ENCODE data around the gene DVL1.

The DVL1 gene

DNA sequence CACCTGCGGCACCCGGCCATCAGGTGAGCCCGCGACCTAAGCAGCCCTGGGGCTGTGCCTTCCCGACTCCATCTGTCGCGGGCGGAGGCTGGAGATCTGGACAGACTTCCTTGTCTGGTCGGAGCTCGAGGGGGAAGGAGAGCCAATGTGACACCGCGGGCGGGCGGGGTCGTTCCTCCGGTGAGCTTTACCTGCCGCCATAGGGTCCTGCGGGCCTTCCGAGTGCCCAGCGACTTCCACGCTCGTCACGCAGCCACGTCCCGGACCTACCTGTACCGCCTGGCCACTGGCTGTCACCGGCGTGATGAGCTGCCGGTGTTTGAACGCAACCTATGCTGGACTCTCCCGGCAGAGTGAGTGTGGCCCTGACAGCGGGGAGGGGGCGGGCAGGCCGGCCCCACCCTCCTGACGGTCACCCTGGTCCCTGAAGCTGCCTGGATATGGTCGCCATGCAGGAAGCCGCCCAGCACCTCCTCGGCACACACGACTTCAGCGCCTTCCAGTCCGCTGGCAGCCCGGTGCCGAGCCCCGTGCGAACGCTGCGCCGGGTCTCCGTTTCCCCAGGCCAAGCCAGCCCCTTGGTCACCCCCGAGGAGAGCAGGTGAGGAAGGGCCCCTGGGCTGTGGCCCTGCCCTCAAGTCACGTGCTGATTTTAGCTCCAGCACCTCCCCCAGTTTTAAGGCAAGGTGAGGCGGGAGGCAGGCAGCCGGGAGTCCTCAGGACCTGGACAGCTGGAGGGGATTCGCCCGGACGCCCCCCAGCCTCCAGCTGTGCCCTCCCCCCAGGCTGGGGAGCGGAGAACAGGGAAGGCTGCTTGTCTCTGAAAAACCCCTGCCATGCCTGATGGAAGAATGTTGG lies 39.7 kb downstream of the DVL1 start:
- DNase-seq, result peak in 1 of 14 donors; percentile 30

DNA sequence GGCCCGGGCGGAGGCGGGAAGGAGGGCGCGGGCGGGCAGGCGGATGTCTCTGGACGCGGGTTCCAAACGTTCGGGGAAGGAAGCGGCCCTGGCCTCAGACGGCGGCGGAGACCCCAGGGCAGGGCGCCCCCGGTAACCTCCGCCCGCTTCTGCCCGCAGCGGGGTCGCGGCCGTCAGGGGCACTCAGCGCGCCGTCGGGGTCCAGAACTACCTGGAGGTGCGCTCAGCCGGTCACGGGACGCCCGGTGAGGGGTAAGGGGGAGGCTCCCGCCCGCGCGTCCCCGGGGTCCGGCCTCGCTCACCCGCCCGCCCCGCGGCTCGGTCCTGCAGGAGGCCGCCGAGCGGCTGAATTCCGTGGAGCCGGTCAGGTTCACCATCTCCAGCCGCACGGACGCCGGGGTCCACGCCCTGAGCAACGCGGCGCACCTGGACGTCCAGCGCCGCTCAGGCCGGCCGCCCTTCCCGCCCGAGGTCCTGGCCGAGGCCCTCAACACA lies 40.4 kb downstream of the DVL1 start:
- peak in 1 of 14 donors; percentile 32 for DNase-seq

DNA sequence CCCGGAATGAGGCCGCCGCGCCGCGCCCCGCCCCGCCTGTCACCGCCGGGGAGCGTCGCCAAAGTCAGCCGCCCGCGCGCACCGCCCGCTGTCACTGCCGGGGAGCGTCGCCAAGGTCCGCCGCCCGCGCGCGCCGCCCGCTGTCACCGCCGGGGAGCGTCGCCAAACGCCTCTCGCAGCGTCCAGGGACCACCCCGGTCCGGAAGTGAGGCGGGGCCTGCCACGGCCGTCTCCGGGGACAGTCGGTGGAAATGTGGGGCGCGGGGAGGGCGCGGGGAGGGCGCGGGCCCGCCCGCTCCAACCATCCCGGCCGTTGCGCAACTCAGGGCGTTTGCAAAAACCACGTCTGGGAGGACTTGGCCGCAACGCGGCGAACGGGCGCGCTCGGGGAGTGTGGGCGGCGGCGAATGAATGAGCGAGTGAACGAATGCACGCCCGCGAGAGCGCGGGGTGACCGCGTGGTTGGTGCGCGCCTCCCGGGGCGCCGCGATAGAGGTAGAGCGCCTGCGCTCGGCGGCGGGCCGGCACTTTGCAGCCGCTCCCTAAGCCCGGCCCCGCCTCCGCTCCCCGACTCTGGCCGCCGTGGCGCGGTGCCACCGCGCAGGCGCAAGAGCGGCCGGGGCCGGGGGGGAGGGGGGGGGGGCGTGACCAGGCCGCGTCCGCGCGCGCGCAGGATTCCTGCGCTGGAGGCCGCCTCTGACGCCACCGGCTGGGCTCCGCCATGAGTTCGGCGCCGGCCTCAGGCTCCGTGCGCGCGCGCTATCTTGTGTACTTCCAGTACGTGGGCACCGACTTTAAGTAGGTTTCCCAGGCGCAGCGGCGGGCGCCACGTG lies 41.1 kb downstream of the DVL1 start, which contains the start of the genes ACAP3 and PUSL1:
Gene ACAP3 (minus strand): TSS at position 8 of the 833 bp plus-strand sequence. CDS start 115 bp downstream, outside the sequence.
Gene PUSL1 (plus strand): TSS at position 675 of the 833 bp plus-strand sequence. CDS start 47 bp downstream, at position 722.
- DNase-seq, result peak in 13 of 14 donors; percentile 60 to 96 (median 93)

DNA sequence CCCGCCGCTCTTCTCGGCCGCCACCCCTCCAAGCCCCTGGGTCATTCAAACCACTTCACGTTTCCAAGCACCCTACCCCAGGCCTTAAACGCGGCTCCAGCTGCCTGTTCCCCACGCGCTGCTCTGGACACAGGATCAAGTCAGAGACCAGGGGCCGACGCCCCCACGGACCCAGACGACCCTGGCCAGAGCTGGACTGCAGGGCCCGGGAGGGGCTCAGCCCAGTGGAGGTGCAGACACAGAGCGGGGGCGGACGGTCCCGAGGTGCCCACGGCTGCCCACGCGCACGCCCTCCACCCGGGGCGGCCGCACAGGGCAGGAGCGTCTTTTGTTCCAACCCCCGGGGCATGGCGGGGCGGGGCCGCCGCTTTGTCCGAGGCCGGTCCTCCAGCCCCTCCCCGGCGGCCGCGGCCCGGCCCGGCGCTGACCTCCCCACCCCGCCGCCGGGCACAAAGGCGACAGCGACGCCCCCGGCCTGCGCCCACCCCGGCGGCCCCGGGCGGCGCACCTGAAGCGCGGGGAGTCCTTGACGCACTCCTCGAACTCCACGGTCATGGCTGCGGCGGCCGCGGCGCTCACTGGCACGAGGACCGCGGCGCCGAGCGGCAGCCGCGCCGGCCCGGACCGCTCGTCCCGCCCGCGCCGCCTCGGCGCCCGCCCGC lies 41.8 kb downstream of the DVL1 start:
- DNase-seq, result peak in 3 of 14 donors; percentile 44 to 58 (median 49)

DNA sequence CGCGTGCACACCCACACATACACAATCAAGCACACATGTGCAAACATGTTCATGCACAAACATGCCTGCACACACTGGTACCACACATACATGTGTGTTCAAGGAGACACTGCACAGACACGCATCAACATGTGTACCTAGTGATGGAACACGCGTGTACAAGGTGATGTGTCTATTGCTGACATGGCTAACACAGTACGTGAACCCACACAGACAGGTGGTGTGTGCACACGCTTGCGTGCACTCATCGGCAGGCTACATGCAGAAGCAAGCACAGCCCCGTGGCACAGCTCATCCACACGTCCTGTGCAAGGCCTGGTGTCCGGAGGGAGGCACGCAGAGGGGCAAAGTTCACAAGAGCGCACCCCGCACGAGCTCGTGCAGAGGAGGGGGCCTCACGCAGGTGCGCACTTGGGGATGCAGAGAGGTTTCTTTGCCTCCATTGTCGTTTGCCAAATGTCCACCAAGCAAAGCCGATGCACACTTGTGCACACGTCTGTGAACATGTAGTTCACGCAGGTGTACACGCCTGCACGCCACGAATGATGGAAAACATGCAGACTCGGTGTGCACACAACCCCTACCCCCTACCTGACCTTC lies 42.5 kb downstream of the DVL1 start:
- no peak for DNase-seq

DNA sequence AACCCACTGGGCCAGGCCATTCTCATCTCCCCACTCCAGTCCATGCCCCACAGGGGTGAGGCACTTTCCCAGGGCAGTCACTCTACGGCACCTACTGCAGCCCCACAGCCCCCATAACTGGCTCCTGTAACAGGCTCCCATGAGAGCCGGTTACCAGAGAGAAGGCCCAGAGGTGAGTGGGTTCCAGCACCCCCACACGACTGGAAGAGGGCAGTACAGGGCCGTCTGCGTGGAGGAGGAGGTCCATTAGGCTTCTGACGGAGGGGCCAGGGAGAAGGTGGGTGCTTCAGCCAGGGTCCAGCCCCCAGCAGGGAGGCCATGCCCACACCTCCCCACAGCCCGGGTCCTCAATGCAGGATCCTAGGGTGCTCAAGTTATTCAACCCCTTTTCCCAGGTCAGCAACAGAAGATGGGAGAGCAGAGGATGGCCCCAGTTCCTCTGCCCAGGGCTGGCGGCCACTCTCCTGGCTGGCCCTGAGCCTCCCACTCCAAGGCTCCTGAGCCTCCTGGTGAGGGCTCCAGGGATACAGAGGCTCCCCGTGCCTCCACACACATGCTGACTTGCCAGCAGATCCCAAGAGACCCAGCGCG lies 43.1 kb downstream of the DVL1 start:
- DNase-seq, result peak in 1 of 14 donors; percentile 19

DNA sequence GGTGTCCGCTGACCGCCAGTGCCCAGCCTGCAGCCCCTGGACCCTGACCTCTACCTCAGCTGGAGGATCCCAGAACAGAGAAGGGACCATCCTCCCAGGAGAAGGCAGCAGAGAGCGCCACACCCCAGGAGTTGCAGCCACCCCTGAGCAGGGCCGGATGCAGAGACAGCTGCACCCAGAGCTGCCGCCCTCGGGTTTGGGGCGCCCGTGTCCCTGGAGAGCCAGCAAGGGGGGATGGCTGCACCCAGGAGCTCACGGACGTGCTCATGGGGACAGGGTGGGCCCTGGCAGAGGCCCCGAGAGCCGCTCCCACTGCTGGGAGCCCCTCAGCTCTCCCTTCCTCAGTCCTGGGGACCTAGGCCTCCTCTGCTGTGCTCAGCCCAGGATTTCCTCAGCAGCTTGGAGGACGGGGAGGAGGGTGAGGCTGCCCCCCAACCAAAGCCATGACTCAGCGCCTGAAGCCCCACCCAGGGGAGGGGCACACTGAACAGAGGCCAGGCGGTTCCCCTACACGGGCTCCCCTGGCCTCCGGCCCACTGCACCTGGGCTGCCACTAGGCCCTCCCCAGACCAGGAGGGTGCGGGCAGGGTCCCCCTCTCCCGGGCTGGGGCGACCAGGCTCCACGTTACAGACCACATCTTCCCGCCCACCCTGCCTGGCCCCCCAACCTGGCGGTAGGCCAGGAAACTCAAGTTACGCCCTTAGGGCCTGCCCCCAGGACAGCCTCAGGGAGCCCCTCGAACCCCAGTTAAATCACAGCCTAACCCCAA lies 43.7 kb downstream of the DVL1 start:
- DNase-seq, result peak in 7 of 14 donors; percentile 26 to 77 (median 42)

DNA sequence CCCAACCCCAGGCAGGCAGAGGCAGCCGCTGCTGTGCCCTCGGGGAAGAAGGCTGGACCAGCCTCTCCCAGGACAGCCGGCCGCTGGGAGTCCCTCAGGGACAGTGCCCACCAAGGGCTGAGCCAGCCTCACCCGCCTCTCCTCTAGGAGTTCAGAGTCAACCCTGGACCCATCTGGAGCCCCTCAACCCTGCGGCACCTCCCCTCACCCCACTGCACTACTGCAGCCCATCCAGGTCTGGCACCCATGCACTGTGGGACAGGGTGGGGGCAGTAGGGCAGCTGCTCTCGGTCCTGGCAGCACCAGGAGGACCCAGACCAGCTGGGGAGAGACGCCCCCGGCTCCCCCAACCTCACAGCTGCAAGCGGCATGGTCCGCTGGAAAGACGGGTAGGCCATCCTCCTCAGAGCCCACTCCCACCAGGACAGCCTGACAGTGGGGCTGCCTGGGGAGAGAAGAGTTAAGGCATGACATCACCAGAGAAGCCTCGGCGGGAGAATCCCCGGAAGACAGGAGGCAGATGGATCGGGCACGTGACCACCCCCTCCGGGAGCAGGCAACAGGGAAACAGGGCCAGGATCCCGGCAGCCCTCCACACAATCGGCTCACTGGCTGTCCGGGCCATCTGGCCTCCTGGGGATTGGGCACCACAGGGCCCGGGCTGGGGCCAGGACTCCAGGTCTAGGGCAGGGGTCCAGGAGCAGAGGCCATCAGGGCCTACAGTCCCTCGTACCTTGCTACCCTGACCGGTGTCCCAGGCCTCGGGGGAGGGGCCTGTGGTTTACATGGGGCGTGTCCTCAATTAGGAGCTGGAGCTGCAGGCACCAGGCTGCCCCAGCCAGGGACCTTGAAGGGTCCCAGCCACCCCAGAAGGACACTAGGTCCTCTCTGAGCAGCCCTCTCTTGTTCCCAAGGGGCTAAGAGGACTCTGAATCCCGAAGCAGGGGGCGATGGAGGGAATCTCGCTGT lies 44.6 kb downstream of the DVL1 start:
- peak; percentile 59 to 93 (median 88) for DNase-seq

DNA sequence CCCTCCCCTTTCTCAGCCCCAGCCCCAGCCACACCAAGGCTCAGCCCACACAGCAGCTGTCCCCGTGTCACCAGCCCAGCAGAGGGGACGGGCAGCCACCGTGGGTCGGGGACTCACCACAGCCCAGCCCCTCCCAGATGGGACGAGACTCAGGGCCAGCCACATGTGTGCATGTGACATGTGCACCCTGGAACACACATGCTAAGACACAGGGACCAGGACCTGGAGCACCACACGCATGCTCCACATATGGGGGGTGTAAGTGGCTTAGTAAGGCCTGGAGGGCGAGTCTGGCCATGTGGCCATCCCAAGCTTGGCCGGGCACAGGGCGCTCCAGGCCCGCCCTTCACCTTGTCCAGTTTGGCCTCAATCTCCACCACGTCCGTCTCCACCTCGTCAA lies 45.5 kb downstream of the DVL1 start:
- peak in 1 of 14 donors; percentile 33 for DNase-seq

DNA sequence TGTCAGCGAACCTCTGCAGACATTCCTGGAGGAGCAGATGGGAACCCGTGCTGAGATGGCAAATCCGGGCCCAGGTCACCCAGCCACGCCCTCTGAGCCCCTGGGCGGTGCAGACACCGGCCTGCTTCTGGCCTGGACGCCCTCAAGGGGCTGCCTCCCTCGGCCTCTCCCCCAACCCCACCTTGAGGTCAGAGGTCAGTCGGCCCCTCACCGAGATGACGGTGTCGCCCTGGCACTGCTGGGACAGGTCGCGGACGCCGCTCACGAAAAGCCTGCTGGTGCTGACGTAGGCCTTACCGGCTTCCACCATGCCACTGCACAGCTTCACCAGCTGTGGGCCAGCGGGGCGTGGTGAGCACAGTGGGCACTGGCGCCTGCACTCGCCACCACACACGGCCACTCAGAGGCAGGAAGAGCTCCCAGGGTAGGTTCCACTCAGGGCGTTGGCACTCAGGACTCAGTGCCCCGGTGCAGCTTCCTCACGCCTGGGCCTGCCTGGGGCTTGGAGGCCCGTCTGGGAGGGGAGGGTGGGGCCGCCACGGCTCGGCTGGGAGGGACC lies 46.2 kb downstream of the DVL1 start:
- no peak for DNase-seq

DNA sequence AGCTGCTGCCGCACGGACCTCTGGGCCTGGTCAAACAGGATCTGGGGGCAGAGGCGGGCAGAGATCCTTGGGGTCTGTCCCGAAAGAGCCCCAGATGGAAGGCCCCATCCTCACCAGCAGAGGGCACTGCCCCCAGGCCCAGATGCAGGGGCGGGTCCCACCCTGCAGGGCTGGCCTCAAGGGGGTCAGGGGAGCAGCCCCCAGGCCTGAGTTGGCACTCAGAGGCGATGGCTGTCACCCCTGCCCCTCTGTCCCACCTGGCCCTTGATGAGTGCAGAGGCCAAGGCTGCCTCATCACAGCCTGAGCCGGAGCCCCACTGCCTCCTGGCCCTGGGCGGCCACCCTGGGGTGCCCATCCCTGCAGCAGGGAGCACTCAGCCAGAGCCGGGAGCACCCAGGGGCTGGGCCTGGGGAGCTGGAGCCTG lies 47.2 kb downstream of the DVL1 start:
- no peak for DNase-seq

DNA sequence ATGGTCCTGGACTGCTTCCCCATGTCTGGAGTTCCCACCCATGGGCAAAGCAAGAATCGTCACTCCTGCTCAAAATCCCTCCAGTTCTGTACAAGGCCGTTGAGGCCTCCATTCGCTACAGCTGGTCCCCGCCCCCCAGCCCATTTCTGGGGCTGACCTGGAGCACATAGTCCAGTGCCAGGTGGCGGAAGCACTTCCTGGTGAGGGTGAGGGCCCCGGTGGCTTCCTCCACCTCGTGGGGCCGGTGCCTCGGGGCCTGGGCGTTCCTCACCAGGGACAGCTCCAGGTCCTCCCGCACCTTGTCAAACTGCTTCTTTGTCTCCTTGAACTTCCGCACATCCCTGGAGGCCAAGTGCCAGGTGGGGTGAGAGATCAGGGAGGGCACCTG lies 48.9 kb downstream of the DVL1 start:
- DNase-seq, result no peak

DNA sequence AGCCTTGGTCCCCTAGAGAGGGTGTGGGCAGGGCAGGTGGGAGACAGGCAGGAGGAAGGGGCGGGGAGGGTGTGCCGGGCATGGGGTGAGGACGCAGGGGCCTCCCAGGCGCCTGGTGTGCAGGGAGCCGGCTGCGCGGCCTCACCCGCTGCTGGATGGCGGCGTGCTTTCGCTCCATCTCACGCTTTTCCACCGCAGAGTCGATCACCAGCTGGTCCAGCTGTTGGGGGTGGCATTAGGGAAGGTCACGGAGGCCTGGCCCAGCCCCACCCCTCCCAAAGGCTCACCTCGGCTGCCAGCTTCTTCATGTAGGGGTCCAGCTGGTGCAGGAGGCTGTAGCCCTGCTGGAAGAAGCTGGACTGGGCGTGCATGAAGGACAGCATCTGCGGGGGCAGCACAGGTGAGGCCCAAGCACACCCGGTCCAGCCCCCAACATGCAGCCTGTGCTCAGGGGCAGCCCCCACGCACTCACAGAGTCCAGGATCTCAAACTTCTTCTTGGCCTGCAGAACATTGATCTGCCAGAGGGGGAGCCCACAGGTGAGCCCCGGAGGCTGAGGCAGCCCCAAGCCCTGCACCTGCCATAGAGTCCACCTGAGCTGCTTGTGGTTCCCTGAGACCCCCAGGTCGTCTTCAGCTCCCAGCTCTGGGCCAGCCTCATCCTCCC lies 49.4 kb downstream of the DVL1 start:
- DNase-seq, result no peak

DNA sequence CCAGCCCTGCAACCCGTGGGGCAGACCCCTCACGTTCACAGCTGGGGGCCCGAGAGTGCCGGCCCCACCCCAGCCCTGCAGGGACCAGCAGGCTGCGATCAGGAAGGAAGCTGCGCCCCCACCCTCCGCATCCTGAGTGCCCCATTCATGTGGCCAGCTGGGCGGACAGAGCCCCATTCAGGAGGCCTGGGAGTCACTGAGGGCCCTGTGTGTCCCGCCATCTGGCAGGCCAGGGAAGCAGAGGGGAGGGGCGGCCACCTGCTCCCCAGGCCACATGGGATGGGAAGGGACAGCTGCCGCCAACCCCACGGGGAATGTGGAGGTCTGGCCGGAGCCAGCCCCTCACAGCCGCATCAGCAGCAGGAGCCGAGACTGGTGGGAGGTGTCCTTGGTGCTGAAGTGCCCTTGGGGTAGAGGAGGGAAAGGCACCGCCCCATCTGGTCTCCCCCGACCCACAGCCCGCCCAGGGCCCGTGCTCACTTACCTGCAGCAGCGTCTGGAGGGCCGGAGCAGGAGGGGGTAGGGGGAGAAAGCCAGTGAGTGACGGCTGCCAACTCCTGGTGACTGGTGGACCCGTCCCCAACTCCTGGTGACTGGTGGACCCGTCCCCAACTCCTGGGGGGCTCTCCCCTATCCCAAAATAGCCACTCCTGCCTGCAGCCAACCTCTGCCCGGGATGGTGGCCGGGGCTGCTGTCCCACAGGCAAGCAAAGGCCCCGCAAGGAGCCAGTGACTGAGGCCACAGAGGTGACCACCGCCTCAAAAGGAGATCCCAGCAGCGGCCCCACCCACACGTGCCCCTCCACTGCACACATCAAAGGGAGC lies 50.1 kb downstream of the DVL1 start:
- DNase-seq, result peak in 13 of 14 donors; percentile 42 to 94 (median 80)

DNA sequence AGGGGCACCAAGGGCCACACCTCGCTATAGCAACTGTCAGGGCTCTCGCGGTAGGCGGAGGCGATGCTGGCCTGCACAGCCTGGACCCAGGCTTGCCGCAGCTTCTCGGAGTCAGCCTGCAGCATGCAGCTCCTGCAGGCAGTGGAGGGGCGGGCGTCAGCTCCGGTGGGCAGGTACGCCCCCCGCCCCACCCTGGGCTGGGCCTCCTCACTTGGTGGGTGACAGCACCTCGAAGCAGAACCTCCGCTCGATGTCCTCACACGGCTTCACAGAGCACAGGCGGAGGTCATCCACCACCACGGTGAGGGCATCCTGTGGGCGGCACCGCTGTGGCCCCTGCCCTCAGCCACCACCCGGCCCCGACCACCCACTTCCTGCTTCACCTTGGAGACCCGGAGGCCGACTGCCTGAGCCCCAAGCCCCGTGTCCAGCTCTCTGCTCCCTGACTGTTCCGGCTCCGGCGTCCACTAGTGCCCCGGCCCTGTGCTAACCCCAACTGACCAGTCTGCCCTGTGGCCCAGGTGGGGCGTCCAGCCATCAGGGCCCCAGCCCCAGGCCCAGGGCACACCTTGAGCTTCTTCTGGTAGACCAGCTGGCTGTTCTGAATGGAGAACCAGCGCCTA lies 51.3 kb downstream of the DVL1 start:
- no peak for DNase-seq

DNA sequence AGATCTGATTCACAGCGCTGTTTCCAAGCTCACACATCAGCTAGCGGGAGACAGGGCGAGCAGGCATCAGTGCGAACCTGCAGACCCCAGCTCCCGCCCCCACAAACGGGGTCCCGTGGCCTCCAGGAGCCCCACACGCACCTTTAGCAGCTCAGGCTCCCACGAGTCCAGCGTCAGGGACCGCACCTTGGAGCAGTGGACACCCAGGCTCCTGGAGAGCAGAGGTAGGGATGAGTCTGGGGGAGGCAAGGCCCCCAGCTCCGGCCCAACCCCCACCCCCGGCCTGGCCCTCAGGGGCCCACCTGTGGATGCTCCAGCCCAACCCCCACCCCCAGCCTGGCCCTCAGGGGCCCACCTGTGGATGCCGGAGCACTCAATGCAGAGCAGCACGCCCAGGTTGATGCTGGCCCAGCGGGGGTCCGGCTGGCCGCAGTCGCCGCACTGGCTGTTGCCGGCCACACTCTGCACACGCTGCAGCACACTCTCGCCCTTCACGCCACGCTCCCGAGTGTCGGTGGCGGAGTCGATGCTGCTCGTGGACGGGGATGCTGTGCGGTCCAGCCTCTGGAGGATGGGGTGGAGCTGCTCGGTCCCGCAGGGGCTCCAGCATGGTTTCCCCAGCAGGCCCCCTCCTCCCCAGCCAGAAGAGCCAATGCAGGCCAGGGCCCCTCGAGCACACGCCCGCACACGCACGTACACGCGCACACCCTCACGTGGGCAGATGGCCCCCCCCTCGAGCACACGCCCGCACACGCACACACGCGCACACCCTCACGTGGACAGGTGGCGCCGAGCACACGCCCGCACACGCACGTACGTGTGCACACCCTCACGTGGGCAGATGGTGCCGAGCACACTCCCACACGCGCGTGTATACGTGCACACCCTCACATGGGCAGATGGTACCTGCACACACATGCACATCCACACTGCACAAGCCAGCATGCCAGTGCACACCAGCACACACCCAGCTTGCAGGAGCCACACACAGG lies 52.9 kb downstream of the DVL1 start:
- DNase-seq, result no peak

Data from C1 segment of cervical spinal cord (tissue), 14 donors.